ENCODE results near the gene CROCC2.

GRCh38 chr2:240946046-240946445 is 39.9 kb downstream of the CROCC2 start:
- TF ChIP-seq, protein P1, sequence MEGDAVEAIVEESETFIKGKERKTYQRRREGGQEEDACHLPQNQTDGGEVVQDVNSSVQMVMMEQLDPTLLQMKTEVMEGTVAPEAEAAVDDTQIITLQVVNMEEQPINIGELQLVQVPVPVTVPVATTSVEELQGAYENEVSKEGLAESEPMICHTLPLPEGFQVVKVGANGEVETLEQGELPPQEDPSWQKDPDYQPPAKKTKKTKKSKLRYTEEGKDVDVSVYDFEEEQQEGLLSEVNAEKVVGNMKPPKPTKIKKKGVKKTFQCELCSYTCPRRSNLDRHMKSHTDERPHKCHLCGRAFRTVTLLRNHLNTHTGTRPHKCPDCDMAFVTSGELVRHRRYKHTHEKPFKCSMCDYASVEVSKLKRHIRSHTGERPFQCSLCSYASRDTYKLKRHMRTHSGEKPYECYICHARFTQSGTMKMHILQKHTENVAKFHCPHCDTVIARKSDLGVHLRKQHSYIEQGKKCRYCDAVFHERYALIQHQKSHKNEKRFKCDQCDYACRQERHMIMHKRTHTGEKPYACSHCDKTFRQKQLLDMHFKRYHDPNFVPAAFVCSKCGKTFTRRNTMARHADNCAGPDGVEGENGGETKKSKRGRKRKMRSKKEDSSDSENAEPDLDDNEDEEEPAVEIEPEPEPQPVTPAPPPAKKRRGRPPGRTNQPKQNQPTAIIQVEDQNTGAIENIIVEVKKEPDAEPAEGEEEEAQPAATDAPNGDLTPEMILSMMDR (IDR thresholded peaks at IDR 0.05) = no peak
- TF ChIP-seq POLR2AphosphoS5 (IDR thresholded peaks at IDR 0.05; ENCODE audit: insufficient read depth in 1 of 2, low read depth in 1 of 2) = no peak
- TF ChIP-seq POLR2A (IDR thresholded peaks at IDR 0.05) = no peak
